RCC 7860 (cell line): ENCODE results near the gene SH2D4B.

ENCODE experiments used
- DNase-seq: peaks from one replicate; pipeline ENCODE4 v3.0.0-alpha.2; 2015; ENCODE audit warnings: low spot score
- FAIRE-seq: peaks from 2 replicates; lab custom pipeline; 2012; peaks lifted over from hg19 to GRCh38; lab: Jason Lieb, UNC

The SH2D4B gene

GRCh38 chr10:80674809-80675208, 137.1 kb downstream of the SH2D4B start:
- DNase-seq (no peak), FAIRE-seq (no peak)

- FAIRE-seq (no peak), DNase-seq (no peak)
Measured at GRCh38 chr10:80681142-80681541, 143.4 kb downstream of the SH2D4B start.

GRCh38 chr10:80684259-80684658, 146.6 kb downstream of the SH2D4B start:
- DNase-seq (peak; percentile 10), FAIRE-seq (no peak)

- DNase-seq, result no peak
- no peak for FAIRE-seq
Measured at GRCh38 chr10:80685355-80685754, 147.7 kb downstream of the SH2D4B start.

GRCh38 chr10:80686734-80687475, 149.2 kb downstream of the SH2D4B start:
- no peak for DNase-seq
- FAIRE-seq, result no peak

GRCh38 chr10:80687476-80687789, 149.7 kb downstream of the SH2D4B start:
- FAIRE-seq (no peak), DNase-seq (no peak)

- FAIRE-seq (no peak), DNase-seq (no peak)
Measured at GRCh38 chr10:80690434-80690833, 152.7 kb downstream of the SH2D4B start.

- FAIRE-seq (no peak), DNase-seq (no peak)
Measured at GRCh38 chr10:80691441-80691840, 153.7 kb downstream of the SH2D4B start.

GRCh38 chr10:80693565-80693964, 155.9 kb downstream of the SH2D4B start:
- DNase-seq (no peak), FAIRE-seq (no peak)

- no peak for DNase-seq
- FAIRE-seq, result no peak
Measured at GRCh38 chr10:80694930-80695329, 157.2 kb downstream of the SH2D4B start.
